PFSK-1 (cell line): ENCODE data around the gene GPR158.

Source experiments
- FOXP2 ChIP-seq: optimal IDR thresholded peaks from 2 replicates; pipeline ENCODE3; 2011; ENCODE audit warnings: borderline replicate concordance, control low read depth, inconsistent platforms; ENCODE audit not compliant: insufficient read depth; ENCODE audit errors: extremely low read length, extremely low read depth
- POLR2AphosphoS5 ChIP-seq: IDR thresholded peaks from 2 replicates; pipeline ENCODE4 v1.6.1; 2012; ENCODE audit warnings: low read depth, mild to moderate bottlenecking, control low read depth, low read length, moderate library complexity
- SIN3A ChIP-seq: IDR thresholded peaks from 2 replicates; pipeline ENCODE4 v1.6.1; 2012; ENCODE audit warnings: mild to moderate bottlenecking, low read length, moderate library complexity, borderline replicate concordance; ENCODE audit not compliant: insufficient read depth
- TAF1 ChIP-seq: IDR thresholded peaks from 2 replicates; pipeline ENCODE4 v1.6.1; 2012; ENCODE audit warnings: low read length, control low read depth, borderline replicate concordance; ENCODE audit not compliant: insufficient read depth
- TF ChIP-seq, protein P1 (sequence below), 2 experiments: IDR thresholded peaks; 2 replicates each; pipeline versions ENCODE4 v1.6.1 to v1.8.0; 2011 to 2012; ENCODE audit warnings: low read depth in 2 of 2, low read length in 2 of 2, control low read depth in 1 of 2, inconsistent platforms in 1 of 2, mild to moderate bottlenecking in 1 of 2, moderate library complexity in 1 of 2; ENCODE audit not compliant: insufficient read depth in 1 of 2

GPR158 gene

GRCh38 chr10:25561758-25562157, 387.0 kb downstream of the GPR158 start:
- TF ChIP-seq TAF1 (no peak), FOXP2 (no peak), SIN3A (no peak), POLR2AphosphoS5 (no peak)
- TF ChIP-seq, protein P1, sequence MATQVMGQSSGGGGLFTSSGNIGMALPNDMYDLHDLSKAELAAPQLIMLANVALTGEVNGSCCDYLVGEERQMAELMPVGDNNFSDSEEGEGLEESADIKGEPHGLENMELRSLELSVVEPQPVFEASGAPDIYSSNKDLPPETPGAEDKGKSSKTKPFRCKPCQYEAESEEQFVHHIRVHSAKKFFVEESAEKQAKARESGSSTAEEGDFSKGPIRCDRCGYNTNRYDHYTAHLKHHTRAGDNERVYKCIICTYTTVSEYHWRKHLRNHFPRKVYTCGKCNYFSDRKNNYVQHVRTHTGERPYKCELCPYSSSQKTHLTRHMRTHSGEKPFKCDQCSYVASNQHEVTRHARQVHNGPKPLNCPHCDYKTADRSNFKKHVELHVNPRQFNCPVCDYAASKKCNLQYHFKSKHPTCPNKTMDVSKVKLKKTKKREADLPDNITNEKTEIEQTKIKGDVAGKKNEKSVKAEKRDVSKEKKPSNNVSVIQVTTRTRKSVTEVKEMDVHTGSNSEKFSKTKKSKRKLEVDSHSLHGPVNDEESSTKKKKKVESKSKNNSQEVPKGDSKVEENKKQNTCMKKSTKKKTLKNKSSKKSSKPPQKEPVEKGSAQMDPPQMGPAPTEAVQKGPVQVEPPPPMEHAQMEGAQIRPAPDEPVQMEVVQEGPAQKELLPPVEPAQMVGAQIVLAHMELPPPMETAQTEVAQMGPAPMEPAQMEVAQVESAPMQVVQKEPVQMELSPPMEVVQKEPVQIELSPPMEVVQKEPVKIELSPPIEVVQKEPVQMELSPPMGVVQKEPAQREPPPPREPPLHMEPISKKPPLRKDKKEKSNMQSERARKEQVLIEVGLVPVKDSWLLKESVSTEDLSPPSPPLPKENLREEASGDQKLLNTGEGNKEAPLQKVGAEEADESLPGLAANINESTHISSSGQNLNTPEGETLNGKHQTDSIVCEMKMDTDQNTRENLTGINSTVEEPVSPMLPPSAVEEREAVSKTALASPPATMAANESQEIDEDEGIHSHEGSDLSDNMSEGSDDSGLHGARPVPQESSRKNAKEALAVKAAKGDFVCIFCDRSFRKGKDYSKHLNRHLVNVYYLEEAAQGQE (IDR thresholded peaks at IDR 0.05; ENCODE audit: insufficient read depth in 1 of 2, low read depth in 2 of 2, low read length in 2 of 2), result no peak

- TF ChIP-seq POLR2AphosphoS5 (no peak), FOXP2 (no peak), SIN3A (no peak), TAF1 (no peak)
Observed at GRCh38 chr10:25562547-25562946, 387.7 kb downstream of the GPR158 start.

- TF ChIP-seq TAF1 (no peak), SIN3A (no peak), POLR2AphosphoS5 (no peak)
- TF ChIP-seq, protein P1 (IDR thresholded peaks at IDR 0.05; ENCODE audit: insufficient read depth in 1 of 2, low read depth in 2 of 2, low read length in 2 of 2), result no peak
Observed at GRCh38 chr10:25564351-25564750, 389.6 kb downstream of the GPR158 start.

- TF ChIP-seq, protein P1 (IDR thresholded peaks at IDR 0.05; ENCODE audit: insufficient read depth in 1 of 2, low read depth in 2 of 2, low read length in 2 of 2), result no peak
- TF ChIP-seq POLR2AphosphoS5 (no peak), SIN3A (no peak), FOXP2 (no peak), TAF1 (no peak)
Observed at GRCh38 chr10:25565570-25565969, 390.8 kb downstream of the GPR158 start.

DNA sequence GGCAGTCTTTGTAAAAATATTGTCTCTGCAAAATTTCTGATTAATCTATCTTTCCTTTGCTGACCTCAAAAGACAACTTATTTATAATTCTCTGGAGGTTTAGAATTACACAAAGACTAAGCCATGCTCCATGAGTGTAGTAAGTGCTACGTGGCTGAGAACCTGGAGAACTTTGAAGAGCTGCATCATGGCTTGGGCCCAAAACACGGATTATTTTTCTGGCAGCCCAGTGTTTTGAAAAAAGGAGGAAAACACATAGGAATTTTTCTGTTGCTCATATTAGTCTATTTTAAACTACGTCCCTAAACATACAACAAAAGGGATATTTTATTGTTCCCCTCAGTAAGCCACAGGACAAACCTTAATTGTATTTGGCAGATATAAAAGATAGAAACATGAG, 398.5 kb downstream of the GPR158 start:
- TF ChIP-seq, protein P1 (IDR thresholded peaks at IDR 0.05; ENCODE audit: insufficient read depth in 1 of 2, low read depth in 2 of 2, low read length in 2 of 2), result no peak
- TF ChIP-seq TAF1 (no peak), POLR2AphosphoS5 (no peak), FOXP2 (no peak)
